Pulmonary artery endothelial cell (primary cell): ENCODE results near the gene CALR3. TPM values are rescaled to one million over a fixed set of nuclear protein-coding genes. Genes with fewer than 3 reads are reported as not detected.
"Not testable (repeated sequence)": the region's sequence is repeated elsewhere in the genome, so short reads cannot be mapped to it uniquely, and the experiment has no call there.

Experiments used
- DNase-seq: peaks from one replicate; pipeline ENCODE4 v3.0.0-alpha.2; 2011; ENCODE audit warnings: low read depth, low spot score
- total RNA-seq: library from RNA; depleted of rRNA; stranded (reverse); fragments of >200 nt; gene quantifications from 2 replicates; pipeline ENCODE4 v1.2.3, GENCODE V29; 2014

Gene CALR3
- total RNA-seq, 1 donor from 2014 or later, result not detected

- no peak for DNase-seq
These were observed 37.3 kb downstream of the CALR3 start for GRCh38 chr19:16458391-16459341.

GRCh38 chr19:16457954-16458331 lies 38.0 kb downstream of the CALR3 start:
- DNase-seq, result no peak

- no peak for DNase-seq
These were observed 38.6 kb downstream of the CALR3 start for GRCh38 chr19:16457195-16457953.

DNA sequence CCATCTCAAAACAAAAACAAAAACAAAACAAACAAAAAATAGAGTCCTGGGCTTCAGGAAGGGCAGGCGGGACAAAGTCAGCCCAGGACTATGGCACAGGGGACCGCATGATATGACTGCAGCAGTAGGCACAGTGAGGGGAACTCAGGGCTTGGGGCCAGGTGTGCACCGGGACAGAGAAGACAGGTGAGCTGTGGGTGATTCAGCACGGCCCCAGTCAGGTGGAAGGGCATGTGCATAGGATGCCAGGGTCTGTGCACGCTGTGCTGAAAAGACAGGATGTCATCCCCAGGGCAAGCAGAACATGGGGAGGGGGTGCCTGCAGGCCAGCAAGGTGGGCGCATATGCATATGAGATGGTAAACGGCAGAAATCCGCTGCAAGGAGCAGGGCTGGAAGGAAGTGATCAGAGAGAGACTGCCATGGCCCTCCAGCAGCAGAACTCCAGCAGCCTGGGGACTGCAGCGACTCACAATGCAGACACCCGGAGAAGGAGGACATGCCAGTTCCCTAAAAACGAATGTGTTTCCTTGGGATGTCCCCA lies 39.2 kb downstream of the CALR3 start:
- DNase-seq, result no peak

DNA sequence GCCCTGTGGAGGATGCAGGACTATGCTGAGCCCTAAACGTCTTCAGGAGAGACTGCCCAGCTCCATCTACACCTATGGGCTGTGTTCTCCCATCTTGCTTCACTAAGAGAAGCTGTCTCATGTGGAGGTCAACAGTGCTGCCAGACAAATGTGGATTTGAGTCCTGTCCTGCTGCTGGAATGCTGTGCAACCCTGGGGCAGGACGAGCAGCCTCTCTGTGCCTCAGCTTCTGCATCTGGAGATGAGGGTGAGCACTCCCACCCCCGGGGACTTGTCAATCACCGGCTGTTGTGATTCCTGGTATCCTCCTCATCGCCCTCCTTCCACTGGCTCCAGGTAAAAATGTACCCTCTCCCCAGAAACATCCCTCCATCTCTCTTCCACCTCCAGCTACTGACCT lies 40.5 kb downstream of the CALR3 start:
- DNase-seq, result no peak

DNA sequence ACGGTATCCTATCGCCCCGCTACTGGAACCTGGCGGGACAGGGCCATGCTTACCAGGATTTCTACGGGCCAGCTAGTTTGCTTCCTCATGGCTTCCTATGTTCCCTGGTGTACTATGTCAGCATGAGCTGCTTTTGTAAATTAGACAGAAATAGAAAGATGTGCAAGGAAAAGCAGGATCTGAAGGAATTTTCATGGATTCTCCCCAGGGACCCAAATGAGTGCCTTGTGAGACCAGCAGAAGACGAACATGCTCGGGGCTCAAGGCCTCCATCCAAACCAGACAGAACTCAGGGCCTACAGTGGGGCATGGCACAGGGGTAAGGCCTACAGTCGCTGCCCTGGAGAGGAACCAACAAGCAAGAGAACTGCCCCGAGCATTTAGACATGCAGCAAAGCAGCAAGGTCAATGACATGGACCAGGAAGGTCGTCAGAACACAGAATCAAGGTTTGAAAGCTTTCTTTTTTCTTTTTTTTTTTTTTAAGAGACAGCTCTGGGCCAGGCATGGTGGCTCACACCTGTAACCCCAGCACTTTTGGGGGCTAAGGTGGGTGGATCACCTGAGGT lies 41.5 kb downstream of the CALR3 start:
- DNase-seq, result no peak

DNA sequence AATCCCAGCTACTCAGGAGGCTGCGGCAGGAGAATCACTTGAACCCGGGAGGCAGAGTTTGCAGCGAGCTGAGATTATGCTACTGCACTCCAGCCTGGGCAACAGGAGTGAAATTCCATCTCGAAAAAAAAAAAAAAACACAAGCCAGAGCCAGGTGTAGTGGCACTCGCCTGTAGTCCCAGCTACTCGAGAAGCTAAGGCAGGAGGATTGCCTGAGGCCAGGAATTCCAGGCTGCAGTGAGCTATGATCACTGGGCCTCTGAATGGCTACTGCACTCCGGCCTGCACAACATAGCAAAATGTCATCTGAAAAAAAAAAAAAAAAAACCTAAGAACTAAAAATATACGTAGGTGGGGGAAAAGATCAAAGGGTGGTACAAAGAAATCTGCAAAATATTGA lies 43.6 kb downstream of the CALR3 start:
- DNase-seq, result no peak

DNA sequence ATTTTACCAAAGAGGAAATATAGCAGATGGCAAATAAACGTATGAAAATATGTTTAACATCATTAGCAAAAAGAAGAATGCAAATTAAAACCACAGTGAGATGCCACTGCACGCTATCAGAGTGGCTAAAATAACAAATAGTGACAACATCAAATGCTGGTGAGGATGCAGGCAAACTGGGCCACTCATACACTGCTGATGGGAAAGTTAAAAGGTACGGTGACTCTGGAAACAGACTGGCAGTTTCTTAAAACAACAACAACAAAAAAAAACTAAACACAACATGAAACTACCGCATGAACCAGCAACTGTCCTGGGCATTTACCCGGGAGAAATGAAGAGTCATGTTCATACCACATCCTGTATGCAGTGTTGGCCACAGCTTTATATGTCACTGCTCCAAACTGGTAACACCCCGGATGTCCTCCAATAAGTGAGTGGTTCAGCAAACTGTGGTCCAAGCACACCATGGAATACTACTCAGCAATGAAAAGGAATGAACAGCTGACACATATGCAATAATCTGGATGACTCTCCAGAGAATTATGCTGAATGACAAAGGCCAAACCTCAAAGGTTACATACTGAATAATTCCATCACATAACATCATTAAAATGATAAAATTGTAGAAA lies 46.5 kb downstream of the CALR3 start:
- DNase-seq, result no peak

GRCh38 chr19:16448872-16449271 lies 47.1 kb downstream of the CALR3 start:
- not testable (repeated sequence) for DNase-seq

GRCh38 chr19:16446724-16447368 lies 49.1 kb downstream of the CALR3 start:
- DNase-seq, result peak; percentile 90

- no peak for DNase-seq
These were observed 49.8 kb downstream of the CALR3 start for GRCh38 chr19:16446108-16446723.

DNA sequence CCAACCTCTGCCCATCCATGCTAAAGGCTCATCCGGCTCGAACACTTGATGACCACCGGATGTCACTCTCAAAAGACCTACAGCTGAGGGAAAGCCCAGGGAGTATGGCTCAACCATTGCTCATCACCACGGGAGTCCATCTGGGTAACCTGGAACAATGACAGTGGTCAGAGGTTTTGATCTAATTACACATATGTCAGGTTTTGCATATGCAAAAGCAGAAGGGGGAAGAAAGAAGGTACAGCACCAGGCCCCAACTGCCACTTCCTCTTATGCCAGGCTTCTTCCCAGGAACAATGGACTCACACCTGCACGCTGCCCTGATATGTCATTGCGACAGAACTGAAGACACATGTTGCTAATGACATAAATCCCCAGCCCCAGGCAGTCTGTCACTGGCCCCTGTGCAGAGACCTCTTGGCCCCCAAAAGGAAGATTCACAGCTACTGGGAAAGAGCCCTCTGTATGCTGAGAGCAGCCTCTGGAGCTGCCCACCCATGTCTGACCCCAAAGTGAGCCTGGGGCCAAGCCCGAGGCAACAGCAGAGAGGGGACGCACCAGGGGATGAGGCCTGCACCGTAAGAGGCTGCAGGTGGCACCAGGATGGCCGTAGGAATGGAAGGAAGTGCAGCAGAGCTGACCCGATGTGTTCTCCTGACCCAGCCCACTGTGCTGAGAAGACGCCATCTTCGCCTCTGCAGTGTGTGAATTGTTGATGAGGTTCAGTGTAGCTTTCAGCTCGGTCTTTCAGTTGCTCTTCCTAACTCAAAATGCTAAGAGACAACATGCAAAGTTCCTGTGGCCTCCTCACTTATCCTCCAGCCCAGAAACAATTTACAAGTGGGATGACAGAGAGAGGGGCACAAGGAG lies 50.5 kb downstream of the CALR3 start:
- no peak for DNase-seq

DNA sequence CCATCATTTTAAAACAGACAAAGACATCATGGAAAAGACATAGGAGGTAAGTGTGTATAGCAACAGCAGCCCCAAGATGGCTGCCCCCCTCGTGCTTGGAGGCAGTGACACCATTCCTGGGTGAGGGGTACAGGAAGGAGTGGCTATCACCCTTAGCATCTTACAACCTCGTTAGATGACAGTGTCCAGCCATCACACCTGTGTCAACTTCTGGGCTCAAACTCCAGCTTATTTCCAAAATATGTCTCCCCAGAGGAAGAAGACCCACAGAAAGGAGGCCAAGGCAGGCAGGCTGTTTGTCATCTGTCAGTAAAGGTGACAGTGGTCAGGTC lies 51.7 kb downstream of the CALR3 start:
- DNase-seq, result no peak

DNA sequence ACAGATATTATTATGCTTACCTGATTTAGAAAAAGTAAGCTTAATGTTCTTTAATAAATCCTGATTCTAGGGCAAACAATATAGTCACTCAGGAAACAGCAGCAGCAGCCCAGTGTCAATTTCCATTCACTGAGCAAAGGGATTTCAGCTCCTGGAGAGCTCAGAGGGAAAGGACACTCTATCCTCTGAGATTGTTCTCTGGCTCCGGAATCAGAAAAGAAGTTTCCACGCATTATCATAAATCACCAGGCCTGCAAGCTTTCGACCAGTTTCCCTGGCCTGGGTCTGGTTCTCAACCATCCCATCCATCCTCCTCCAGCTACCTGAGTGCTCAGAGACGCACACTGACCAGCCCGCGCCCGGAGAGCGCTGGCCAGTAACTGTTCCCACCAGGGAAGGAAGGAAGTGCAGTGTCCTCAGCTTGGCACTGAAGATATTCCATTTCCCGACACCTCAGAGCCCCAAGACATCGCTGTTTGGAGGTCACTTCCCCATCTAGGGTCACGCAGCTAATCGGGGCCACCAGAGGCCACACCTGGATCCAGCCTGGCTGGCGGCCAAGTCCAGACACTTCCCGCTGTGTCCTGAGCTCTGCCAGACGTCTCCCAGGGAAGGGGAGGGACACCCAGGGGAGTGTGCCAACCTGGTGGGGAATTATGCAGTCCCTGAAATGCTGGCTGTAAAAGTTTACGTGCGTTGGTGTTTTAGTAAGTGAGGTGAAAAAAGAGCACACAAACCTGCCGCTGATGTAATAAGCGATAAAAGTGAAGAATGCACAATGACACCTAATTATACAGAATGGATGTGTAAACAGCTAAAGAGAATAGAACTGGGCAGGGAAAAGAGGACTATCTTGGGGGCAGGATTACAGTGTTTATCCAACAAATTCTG lies 53.3 kb downstream of the CALR3 start:
- DNase-seq, result no peak

DNA sequence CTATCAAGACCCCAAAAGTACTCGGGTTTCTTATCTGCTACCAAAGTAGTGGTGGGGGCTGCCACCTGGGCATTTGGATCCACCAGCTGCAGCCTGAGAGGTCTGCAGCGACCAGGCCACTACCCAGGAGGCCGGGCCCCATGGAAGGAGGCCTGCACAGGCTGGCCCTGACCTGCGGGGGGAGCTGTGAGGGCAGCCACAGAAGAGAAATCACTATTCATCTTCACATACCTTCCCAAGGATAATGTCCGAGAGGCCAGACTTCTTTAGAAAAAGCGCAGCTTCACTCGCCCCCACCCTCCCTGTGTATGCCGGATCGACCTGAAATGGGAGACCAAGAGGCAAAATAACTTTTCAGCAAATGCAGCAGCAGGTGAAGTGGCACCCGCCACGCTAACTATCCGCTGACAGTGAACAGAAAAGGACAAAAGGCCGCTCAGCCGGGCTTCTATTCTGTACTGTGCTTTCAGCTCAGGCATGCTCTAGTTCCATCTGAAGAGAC lies 54.3 kb downstream of the CALR3 start:
- no peak for DNase-seq

- DNase-seq, result no peak
These were observed 59.1 kb downstream of the CALR3 start for GRCh38 chr19:16436780-16437332.

GRCh38 chr19:16435999-16436650 lies 59.8 kb downstream of the CALR3 start:
- DNase-seq, result peak; percentile 46
